ENCODE data around the gene ARHGEF39.

The ARHGEF39 gene

DNA sequence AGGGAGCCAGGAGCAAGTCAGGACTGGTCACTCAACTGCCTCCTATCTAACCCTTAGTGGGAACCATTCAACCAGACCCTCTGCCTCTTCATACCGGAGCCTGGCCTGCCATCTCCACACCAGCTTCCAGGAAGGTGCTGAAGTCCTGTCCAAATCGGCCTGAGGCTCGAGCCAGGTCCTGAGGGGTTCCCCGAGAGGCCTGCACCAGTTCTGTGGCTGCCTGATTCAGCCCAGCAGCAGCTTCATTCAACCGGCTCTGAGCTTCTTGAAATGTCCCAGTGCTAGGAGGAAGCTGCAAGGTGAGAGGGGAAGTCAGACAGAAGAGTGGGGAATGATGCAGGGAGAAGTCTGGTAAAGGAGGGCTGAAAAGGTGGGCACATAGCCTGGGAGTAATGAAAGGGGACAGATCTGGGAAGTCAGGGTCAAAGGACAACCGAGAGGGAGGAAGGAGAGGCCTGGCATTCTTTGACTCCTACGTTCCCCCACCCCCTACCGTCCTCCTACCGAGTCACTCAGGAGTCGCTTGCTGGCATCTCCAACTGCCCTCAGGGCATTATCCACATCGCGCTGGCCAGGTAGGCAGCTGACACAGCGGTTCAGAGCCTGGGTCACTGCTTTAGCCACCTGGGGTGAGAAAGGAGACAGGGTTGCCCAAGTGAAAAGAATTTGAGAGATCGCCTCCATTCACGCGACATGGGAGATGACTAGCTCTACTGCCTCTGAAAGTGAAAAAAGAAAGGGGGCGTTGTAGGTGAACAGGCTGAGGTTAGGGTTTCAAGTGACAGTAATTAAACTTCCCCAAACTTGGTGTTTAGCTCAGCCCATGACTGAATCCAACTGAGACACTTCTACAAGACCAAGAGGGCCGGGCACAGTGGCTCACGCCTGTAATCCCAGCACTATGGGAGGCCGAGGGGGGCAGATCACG, 46.8 kb upstream of the ARHGEF39 start:
- TF ChIP-seq, protein P1, sequence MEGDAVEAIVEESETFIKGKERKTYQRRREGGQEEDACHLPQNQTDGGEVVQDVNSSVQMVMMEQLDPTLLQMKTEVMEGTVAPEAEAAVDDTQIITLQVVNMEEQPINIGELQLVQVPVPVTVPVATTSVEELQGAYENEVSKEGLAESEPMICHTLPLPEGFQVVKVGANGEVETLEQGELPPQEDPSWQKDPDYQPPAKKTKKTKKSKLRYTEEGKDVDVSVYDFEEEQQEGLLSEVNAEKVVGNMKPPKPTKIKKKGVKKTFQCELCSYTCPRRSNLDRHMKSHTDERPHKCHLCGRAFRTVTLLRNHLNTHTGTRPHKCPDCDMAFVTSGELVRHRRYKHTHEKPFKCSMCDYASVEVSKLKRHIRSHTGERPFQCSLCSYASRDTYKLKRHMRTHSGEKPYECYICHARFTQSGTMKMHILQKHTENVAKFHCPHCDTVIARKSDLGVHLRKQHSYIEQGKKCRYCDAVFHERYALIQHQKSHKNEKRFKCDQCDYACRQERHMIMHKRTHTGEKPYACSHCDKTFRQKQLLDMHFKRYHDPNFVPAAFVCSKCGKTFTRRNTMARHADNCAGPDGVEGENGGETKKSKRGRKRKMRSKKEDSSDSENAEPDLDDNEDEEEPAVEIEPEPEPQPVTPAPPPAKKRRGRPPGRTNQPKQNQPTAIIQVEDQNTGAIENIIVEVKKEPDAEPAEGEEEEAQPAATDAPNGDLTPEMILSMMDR (IDR thresholded peaks at IDR 0.05; ENCODE audit: low read depth, low read length): no peak
- no peak for TF ChIP-seq MYC (IDR thresholded peaks at IDR 0.05; ENCODE audit: low read depth, low read length)
- no peak for TF ChIP-seq POLR2A (IDR thresholded peaks at IDR 0.05; ENCODE audit: extremely low read depth, insufficient read length)
- TF ChIP-seq, protein P2, sequence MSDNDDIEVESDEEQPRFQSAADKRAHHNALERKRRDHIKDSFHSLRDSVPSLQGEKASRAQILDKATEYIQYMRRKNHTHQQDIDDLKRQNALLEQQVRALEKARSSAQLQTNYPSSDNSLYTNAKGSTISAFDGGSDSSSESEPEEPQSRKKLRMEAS (IDR thresholded peaks at IDR 0.05; ENCODE audit: low read depth, low read length): no peak
- no peak for DNase-seq (ENCODE audit: low read depth)
- no peak overlapping the region for H3K4me3 ChIP-seq (ENCODE audit: low read depth, low read length)

DNA sequence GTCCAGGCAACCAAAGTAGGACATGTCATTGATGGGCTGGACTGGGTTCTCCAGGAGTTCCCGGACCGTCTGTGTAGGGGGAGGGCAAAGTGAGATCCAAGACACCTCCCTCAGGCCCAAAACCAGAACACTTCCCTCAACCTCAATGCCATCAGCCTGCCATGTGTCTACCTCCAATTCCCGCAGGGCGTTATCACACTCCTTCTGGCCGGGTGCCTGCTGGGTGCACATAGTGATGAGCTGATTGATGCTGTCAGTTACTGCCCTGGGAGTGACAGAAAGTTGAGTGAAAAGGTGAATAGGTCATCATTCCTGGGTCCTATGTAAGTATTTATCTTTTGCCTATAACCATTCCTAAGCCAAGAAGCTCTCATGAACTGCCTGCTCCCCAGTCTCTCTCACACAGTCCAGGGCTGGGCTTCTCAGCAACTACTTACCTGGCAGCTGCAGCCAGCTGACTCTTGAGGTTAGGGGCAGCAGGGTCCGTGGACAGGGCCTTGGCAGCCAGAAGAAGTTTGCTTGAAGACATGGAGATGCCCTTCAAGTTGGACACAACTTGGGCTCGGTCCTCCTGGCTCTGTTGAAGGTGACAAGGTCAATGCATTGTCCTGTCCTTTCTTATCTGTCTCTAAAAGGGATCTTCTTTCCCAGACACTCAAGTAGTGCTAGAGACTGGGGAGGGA, 46.0 kb upstream of the ARHGEF39 start:
- DNase-seq (ENCODE audit: low read depth): no peak
- TF ChIP-seq, protein P1 (IDR thresholded peaks at IDR 0.05; ENCODE audit: low read depth, low read length): no peak

DNA sequence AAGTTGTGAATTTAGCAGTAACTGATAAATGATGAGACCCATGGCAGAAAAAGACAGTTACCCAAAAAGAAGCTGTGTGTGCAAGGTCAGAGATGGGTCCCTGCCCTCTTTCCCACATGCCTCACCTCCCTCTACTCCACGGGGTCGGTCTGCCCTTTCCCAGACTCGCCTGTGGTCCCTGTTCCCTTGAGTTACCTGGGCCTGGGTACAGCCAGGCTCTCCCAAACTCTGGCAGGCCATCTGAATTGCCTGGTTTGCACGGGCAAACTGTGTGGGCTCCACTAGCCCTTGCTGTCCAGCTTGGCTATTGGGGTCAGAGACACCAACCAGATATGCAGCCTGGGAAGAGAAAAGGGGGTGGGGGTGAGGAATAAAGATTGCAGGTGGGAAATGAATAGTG, 43.2 kb upstream of the ARHGEF39 start:
- DNase-seq (ENCODE audit: low read depth): no peak
- H3K4me3 ChIP-seq (ENCODE audit: low read depth, low read length): no peak overlapping the region
- TF ChIP-seq, protein P2 (IDR thresholded peaks at IDR 0.05; ENCODE audit: low read depth, low read length): no peak
- TF ChIP-seq, protein P1 (IDR thresholded peaks at IDR 0.05; ENCODE audit: low read depth, low read length): no peak
- TF ChIP-seq MYC (IDR thresholded peaks at IDR 0.05; ENCODE audit: low read depth, low read length): no peak
- TF ChIP-seq POLR2A (IDR thresholded peaks at IDR 0.05; ENCODE audit: extremely low read depth, insufficient read length): no peak

More for the DNA sequence above, 46.0 kb upstream of the ARHGEF39 start:
- no peak overlapping the region for H3K4me3 ChIP-seq (ENCODE audit: low read depth, low read length)

DNA sequence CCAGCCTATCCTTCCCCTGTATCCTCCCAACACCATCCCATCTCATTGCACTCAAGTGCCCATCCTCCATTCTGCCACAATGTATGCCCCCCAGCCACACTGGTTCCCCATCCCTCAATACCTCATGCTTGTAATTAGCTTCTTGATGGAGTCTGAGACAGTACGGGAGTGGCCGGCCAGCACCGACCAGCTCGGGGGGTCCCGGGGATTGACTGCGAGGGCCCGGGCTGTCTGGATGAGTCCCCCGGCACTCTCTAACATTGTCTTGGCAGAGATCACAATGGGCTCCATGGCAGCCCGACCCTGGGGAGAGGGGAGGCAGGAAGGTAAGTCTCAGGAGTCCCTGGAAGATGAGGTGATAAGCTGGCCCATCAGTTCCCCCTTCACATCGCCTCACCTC, 42.0 kb upstream of the ARHGEF39 start:
- no peak for TF ChIP-seq MYC (IDR thresholded peaks at IDR 0.05; ENCODE audit: low read depth, low read length)
- TF ChIP-seq POLR2A (IDR thresholded peaks at IDR 0.05; ENCODE audit: extremely low read depth, insufficient read length): no peak
- no peak for DNase-seq (ENCODE audit: low read depth)
- no peak overlapping the region for H3K4me3 ChIP-seq (ENCODE audit: low read depth, low read length)

DNA sequence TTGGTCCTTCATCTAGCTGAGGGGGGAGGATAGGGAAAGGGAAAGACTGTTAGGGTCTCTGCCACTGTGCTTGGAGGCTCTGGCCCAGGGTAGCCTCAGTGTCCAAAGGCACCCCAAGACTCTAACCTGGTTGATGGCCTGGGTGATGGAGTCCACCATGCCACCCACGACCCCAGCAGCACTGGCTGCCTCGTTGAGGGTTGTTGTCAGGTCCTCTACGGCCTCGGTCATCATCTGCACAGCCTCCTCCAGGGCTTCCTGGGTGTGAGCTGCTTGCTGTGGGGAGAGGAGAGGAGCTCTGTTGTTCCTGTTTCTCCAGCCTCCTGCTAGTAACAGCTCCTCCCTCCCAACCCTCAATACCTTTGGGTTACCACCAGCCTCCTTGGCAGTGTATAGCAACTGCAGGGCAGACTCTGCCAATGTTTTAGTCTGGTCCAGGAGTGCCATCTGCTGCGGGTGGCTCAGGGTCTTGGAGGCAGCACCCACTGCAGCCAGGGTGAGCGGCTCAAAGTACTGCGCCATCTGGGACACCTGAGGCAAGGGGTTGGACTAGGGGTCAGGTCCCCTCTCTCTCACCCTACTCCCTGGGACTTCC, 40.9 kb upstream of the ARHGEF39 start:
- TF ChIP-seq MYC (IDR thresholded peaks at IDR 0.05; ENCODE audit: low read depth, low read length): no peak
- TF ChIP-seq, protein P1 (IDR thresholded peaks at IDR 0.05; ENCODE audit: low read depth, low read length): no peak
- TF ChIP-seq POLR2A (IDR thresholded peaks at IDR 0.05; ENCODE audit: extremely low read depth, insufficient read length): no peak
- TF ChIP-seq, protein P2 (IDR thresholded peaks at IDR 0.05; ENCODE audit: low read depth, low read length): no peak
- DNase-seq (ENCODE audit: low read depth): no peak

DNA sequence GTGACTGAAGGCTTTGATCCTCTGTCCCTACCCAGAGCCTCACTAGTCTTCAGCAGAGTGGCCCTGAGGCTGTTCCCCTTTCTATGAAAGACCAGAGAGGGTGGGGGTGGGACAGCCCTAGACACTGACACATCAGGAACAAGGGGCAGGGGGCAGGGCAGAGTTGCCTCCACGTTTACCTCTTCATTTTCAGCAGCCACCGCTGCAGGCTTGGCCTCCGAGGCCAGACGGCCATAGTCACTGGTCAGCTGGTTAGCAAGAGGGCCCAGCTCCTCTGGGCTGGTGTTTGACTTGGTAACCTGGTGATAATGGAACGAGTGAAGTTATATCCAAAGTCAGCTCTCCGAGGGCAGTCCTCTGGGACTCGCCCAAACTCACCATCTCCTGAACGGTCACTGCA, 40.4 kb upstream of the ARHGEF39 start:
- DNase-seq (ENCODE audit: low read depth): no peak
- H3K4me3 ChIP-seq (ENCODE audit: low read depth, low read length): no peak overlapping the region
- TF ChIP-seq, protein P2 (IDR thresholded peaks at IDR 0.05; ENCODE audit: low read depth, low read length): no peak
- no peak for TF ChIP-seq MYC (IDR thresholded peaks at IDR 0.05; ENCODE audit: low read depth, low read length)
- no peak for TF ChIP-seq POLR2A (IDR thresholded peaks at IDR 0.05; ENCODE audit: extremely low read depth, insufficient read length)
- TF ChIP-seq, protein P1 (IDR thresholded peaks at IDR 0.05; ENCODE audit: low read depth, low read length): no peak

More for the DNA sequence above, 40.9 kb upstream of the ARHGEF39 start:
- H3K4me3 ChIP-seq (ENCODE audit: low read depth, low read length): no peak overlapping the region
